ENCODE data around the gene TMEM44.
A peak's percentile ranks its signal among the peaks of the same experiment; 100 is the strongest.

Gene TMEM44

DNA sequence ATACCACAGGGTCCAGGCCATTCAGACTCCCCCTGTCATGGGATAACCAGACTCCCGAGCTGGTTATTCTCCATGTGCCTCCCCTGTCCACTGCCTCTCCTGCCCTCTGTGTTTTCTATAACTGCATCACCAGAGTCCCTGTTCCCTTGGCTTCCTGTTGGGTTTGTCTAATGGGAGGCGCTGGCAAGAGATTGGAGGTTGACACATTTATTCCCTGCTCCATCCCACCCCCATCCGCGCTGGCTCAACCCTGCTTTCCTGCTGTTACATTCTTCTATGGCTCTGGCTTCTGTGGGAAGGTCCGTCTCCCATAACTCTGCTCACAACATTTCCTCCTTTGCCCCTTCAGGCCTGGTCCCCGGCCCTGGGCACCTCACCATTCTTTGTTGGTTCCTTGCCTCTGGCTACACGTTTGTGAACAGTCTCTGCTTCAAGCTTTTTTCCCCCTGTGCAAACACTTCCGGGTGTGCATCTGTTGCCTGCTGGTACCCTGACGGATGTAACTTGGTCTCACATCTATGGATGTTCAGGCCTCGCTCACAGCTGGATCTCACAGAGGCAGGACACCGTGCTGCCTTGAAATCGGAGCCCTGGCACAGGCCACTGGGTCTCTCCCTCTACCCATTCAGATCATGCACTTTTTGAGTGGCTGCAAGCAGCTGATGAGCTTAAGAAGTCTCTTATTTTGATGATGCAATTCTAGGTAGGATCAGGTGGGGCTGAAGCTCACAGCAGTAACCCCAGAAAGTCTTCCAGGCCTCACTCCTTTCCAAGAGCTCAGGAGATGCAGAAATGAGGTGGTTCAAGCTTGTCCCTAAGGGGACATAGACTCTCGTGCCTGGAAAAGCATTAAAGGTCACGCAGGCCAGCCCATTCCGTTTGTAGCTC, 77.8 kb downstream of the TMEM44 start:
- TF ChIP-seq, protein P1, sequence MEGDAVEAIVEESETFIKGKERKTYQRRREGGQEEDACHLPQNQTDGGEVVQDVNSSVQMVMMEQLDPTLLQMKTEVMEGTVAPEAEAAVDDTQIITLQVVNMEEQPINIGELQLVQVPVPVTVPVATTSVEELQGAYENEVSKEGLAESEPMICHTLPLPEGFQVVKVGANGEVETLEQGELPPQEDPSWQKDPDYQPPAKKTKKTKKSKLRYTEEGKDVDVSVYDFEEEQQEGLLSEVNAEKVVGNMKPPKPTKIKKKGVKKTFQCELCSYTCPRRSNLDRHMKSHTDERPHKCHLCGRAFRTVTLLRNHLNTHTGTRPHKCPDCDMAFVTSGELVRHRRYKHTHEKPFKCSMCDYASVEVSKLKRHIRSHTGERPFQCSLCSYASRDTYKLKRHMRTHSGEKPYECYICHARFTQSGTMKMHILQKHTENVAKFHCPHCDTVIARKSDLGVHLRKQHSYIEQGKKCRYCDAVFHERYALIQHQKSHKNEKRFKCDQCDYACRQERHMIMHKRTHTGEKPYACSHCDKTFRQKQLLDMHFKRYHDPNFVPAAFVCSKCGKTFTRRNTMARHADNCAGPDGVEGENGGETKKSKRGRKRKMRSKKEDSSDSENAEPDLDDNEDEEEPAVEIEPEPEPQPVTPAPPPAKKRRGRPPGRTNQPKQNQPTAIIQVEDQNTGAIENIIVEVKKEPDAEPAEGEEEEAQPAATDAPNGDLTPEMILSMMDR (IDR thresholded peaks at IDR 0.05; ENCODE audit: low read depth, low read length): no peak
- TF ChIP-seq EZH2phosphoT487 (IDR thresholded peaks at IDR 0.05; ENCODE audit: low read depth): no peak
- no peak overlapping the region for H3K4me2 ChIP-seq (ENCODE audit: low read length)
- no peaks in the 10 kb centered on the region for H4K20me1 ChIP-seq (ENCODE audit: insufficient read depth, low read length)
- no peaks in the 10 kb centered on the region for H3K36me3 ChIP-seq (replicated peaks; ENCODE audit: low read depth, low read length)
- H3K79me2 ChIP-seq (ENCODE audit: low read length): no peaks in the 10 kb centered on the region
- no peak overlapping the region for H3K27ac ChIP-seq (ENCODE audit: low read length)
- H3K4me3 ChIP-seq (ENCODE audit: low read length): no peak overlapping the region
- no peak overlapping the region for H3K9ac ChIP-seq (ENCODE audit: low read length)
- peaks cover 9% of the 10 kb centered on the region for H3K4me1 ChIP-seq (ENCODE audit: low read length)
- H2AFZ ChIP-seq (ENCODE audit: low read depth, low read length): peak overlapping the region; percentile 84
- H3K9me3 ChIP-seq (ENCODE audit: insufficient read depth, low read length): no peaks in the 10 kb centered on the region
- H3K27me3 ChIP-seq (ENCODE audit: low read depth, low read length): no peaks in the 10 kb centered on the region

DNA sequence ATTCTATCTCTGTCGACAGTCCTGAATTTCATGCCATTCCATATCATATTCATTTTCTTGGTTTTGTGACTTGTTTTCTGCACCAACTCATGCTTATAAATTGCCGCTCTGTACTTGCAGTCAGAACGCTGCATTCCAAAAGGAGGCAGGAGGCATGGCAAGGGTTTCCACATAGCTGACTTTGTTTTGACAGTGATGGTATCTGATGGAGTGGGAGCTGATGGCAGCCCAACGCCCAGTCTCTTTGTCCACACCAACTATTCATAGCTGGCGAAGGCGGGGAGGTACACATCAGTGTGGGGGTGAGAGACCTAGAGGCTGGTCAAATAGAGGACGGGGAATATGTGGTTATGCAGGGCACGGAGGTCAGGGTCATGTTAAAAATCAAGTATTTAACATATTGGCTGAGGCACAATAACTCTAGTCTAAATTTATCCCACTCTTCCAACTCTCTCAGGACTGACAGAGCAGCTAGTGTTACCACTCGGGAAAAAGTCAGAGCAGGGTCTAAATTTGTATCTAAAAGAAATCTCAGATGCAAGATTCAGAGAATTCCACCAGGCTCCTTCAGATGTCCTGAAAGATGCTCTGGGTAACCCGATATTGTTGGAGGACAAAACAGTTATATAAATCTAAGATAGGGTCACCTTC, 78.6 kb downstream of the TMEM44 start:
- H3K4me1 ChIP-seq (ENCODE audit: low read length): peaks cover 9% of the 10 kb centered on the region
- no peak overlapping the region for H2AFZ ChIP-seq (ENCODE audit: low read depth, low read length)
- no peak overlapping the region for H3K27ac ChIP-seq (ENCODE audit: low read length)
- H3K4me3 ChIP-seq (ENCODE audit: low read length): no peak overlapping the region
- no peaks in the 10 kb centered on the region for H4K20me1 ChIP-seq (ENCODE audit: insufficient read depth, low read length)
- no peaks in the 10 kb centered on the region for H3K79me2 ChIP-seq (ENCODE audit: low read length)
- no peaks in the 10 kb centered on the region for H3K27me3 ChIP-seq (ENCODE audit: low read depth, low read length)
- H3K9me3 ChIP-seq (ENCODE audit: insufficient read depth, low read length): no peaks in the 10 kb centered on the region
- no peak overlapping the region for H3K4me2 ChIP-seq (ENCODE audit: low read length)
- no peak for TF ChIP-seq EZH2phosphoT487 (IDR thresholded peaks at IDR 0.05; ENCODE audit: low read depth)
- TF ChIP-seq, protein P1 (IDR thresholded peaks at IDR 0.05; ENCODE audit: low read depth, low read length): no peak
- H3K9ac ChIP-seq (ENCODE audit: low read length): no peak overlapping the region
- no peaks in the 10 kb centered on the region for H3K36me3 ChIP-seq (replicated peaks; ENCODE audit: low read depth, low read length)

DNA sequence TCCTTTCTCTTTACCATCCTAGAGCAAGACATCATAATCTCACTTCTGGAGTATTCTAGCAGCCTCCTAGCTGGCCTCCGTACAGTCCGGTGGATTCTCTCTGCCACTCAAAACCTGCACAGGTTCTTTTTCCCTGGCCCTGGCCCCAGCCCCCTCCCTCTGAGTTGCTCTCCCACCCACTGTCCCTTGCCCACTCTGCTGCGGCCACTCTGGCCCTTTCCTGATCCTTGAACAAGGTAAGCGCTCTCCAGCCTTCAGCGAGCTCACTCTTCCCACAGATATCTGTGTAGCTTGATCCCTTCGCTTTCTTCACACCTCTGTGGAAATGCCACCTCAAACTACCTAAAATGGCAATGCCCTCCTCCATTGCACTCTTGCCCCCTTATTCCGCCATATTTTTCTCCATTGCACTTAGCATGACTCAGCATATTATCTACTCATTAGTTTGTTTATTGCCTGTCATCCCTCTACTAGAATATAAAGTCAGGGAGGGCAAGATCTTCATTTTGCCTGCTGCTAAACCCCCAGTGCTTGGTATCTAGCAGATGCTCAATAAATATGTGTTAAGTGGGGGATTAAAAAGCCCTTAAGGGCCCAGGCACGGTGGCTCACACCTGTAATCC, 80.8 kb downstream of the TMEM44 start:
- H2AFZ ChIP-seq (ENCODE audit: low read depth, low read length): no peak overlapping the region
- TF ChIP-seq, protein P1 (IDR thresholded peaks at IDR 0.05; ENCODE audit: low read depth, low read length): no peak
- no peak for TF ChIP-seq EZH2phosphoT487 (IDR thresholded peaks at IDR 0.05; ENCODE audit: low read depth)
- H4K20me1 ChIP-seq (ENCODE audit: insufficient read depth, low read length): no peaks in the 10 kb centered on the region
- H3K4me3 ChIP-seq (ENCODE audit: low read length): no peak overlapping the region
- H3K27ac ChIP-seq (ENCODE audit: low read length): no peak overlapping the region
- peaks cover 9% of the 10 kb centered on the region for H3K4me1 ChIP-seq (ENCODE audit: low read length)
- H3K4me2 ChIP-seq (ENCODE audit: low read length): no peak overlapping the region
- no peaks in the 10 kb centered on the region for H3K9me3 ChIP-seq (ENCODE audit: insufficient read depth, low read length)
- no peak overlapping the region for H3K9ac ChIP-seq (ENCODE audit: low read length)
- no peaks in the 10 kb centered on the region for H3K27me3 ChIP-seq (ENCODE audit: low read depth, low read length)
- H3K36me3 ChIP-seq (replicated peaks; ENCODE audit: low read depth, low read length): no peaks in the 10 kb centered on the region
- no peaks in the 10 kb centered on the region for H3K79me2 ChIP-seq (ENCODE audit: low read length)

DNA sequence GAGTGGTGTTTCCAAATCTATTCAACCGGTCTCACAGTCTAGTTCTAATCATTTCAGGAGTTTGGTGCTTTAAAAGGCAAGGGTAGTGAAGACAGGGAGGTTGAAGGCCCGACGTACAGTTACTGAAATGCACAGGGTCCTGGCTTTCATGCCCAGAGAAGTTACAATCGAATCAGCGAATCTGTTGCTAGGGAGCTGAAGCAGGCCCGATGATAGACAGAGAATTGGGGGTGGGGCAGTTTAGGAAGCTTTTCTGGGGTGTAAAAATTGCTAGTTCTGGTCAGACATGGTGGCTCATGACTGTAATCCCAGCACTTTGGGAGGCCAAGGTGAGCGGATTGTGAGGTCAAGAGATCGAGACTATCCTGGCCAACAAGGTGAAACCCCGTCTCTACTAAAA, 83.4 kb downstream of the TMEM44 start:
- H3K4me2 ChIP-seq (ENCODE audit: low read length): no peak overlapping the region
- H3K9me3 ChIP-seq (ENCODE audit: insufficient read depth, low read length): no peaks in the 10 kb centered on the region
- no peak overlapping the region for H3K27ac ChIP-seq (ENCODE audit: low read length)

More for the DNA sequence above, 83.4 kb downstream of the TMEM44 start:
- Histone ChIP-seq H4K20me1 (ENCODE audit: insufficient read depth, low read length) (no peaks in the 10 kb centered on the region), H2AFZ (ENCODE audit: low read depth, low read length) (no peak overlapping the region), H3K4me3 (ENCODE audit: low read length) (no peak overlapping the region), H3K36me3 (replicated peaks; ENCODE audit: low read depth, low read length) (no peaks in the 10 kb centered on the region), H3K4me1 (ENCODE audit: low read length) (no peaks in the 10 kb centered on the region), H3K79me2 (ENCODE audit: low read length) (no peaks in the 10 kb centered on the region), H3K27me3 (ENCODE audit: low read depth, low read length) (no peaks in the 10 kb centered on the region), H3K9ac (ENCODE audit: low read length) (no peak overlapping the region)
- TF ChIP-seq, protein P1 (IDR thresholded peaks at IDR 0.05; ENCODE audit: low read depth, low read length): no peak
